Measurements from ENCODE around the gene KRTAP25-1.

The KRTAP25-1 gene

DNA sequence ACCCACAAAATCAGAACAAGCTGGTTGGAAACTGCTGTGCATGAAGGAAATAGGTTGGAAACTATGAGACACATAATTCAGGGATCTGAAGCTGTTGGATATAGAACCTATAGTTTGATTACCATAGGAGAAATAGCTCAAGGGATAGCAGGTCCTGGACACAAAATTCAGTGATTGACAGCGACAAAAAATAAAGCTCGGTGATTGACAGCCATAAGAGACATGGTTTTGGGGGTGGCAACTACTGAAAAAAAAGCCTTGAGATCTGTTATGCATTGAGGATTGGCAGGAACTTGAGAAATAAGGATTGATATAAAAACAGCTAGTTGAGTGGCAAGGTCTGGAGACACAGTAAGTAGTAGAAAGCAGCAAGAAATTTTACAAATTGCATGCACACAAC, at the start of gene KRTAP25-1:
KRTAP25-1 (minus strand) TSS at position 300 of the 400 bp plus-strand sequence; CDS start at position 276, 24 bp downstream.
- DNase-seq (ENCODE audit: low read depth in 2 of 3, low spot score in 2 of 3): no peak

- no peak for DNase-seq (ENCODE audit: low read depth in 2 of 3, low spot score in 2 of 3)
Measured at GRCh38 chr21:30338717-30339116, 49.4 kb upstream of the KRTAP25-1 start.

GRCh38 chr21:30337772-30338171, 48.5 kb upstream of the KRTAP25-1 start:
- DNase-seq (ENCODE audit: low read depth in 2 of 3, low spot score in 2 of 3): no peak

GRCh38 chr21:30337276-30337744, 48.0 kb upstream of the KRTAP25-1 start, which contains the start of gene KRTAP27-1:
TSS of gene KRTAP27-1 (minus strand) at chr21:30337694. CDS start at chr21:30337668, 26 bp downstream.
- DNase-seq (ENCODE audit: low read depth in 2 of 3, low spot score in 2 of 3): no peak

- DNase-seq (ENCODE audit: low read depth in 2 of 3, low spot score in 2 of 3): no peak
Measured at GRCh38 chr21:30336596-30336995, 47.3 kb upstream of the KRTAP25-1 start.

DNA sequence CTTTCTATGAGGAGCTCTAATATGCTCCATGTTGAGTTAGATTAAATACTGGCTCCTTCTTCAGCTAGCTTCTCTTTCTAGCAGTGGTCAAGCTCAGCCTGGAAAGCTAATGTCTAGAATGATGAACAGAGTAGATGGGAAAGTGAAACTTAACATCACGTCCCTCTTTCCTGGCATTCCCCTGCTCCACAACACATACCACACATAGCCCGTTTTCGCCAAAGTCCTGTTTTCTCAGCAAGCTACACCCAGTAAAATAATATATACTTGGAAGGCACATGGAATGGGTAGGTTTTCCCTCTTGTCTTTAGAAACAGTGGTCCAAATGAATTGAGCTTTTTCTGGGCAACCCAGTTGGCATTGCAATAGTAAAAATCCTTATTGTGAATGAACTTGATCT, 44.4 kb upstream of the KRTAP25-1 start:
- no peak for DNase-seq (ENCODE audit: low read depth in 2 of 3, low spot score in 2 of 3)

DNA sequence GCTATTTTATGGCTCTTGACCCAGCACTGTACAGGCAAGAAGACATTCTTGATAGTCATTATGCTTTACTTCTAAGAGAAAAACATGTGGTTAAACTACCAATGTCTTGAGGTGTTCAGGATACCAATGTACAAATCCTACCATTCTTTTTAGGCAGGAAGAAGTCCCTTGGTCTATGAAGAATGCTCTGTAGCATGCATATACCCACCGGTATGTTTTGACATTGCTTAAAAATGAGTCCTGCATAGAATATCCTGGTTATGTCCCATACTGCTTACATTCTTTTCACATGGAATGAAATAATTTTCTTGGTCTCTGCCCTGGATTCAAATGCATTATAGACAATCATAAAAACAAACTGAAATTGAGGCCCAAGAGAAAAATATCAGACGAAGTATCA, 43.4 kb upstream of the KRTAP25-1 start:
- DNase-seq (ENCODE audit: low read depth in 2 of 3, low spot score in 2 of 3): no peak

- no peak for DNase-seq (ENCODE audit: low read depth in 2 of 3, low spot score in 2 of 3)
Measured at GRCh38 chr21:30329203-30329875, 40.0 kb upstream of the KRTAP25-1 start.

- DNase-seq (ENCODE audit: low read depth in 2 of 3, low spot score in 2 of 3): no peak
Measured at GRCh38 chr21:30326390-30326789, 37.1 kb upstream of the KRTAP25-1 start.

GRCh38 chr21:30320215-30320614, 30.9 kb upstream of the KRTAP25-1 start, which contains the start of gene KRTAP26-1:
TSS of gene KRTAP26-1 (minus strand) at chr21:30320315. CDS start at chr21:30320035, 280 bp downstream.
- no peak for DNase-seq (ENCODE audit: low read depth in 2 of 3, low spot score in 2 of 3)

- DNase-seq (ENCODE audit: low read depth in 2 of 3, low spot score in 2 of 3): no peak
Measured at GRCh38 chr21:30315701-30316100, 26.4 kb upstream of the KRTAP25-1 start.

- no peak for DNase-seq (ENCODE audit: low read depth in 2 of 3, low spot score in 2 of 3)
Measured at GRCh38 chr21:30306884-30307283, 17.6 kb upstream of the KRTAP25-1 start.

GRCh38 chr21:30305136-30305535, 15.8 kb upstream of the KRTAP25-1 start:
- no peak for DNase-seq (ENCODE audit: low read depth in 2 of 3, low spot score in 2 of 3)

GRCh38 chr21:30282850-30283249, 6.5 kb downstream of the KRTAP25-1 start, which contains the start of gene KRTAP24-1:
TSS of gene KRTAP24-1 (minus strand) at chr21:30282950. CDS start at chr21:30282932, 18 bp downstream.
- DNase-seq (ENCODE audit: low read depth in 2 of 3, low spot score in 2 of 3): no peak

- DNase-seq (ENCODE audit: low read depth in 2 of 3, low spot score in 2 of 3): no peak
Measured at GRCh38 chr21:30271611-30272010, 17.7 kb downstream of the KRTAP25-1 start.

DNA sequence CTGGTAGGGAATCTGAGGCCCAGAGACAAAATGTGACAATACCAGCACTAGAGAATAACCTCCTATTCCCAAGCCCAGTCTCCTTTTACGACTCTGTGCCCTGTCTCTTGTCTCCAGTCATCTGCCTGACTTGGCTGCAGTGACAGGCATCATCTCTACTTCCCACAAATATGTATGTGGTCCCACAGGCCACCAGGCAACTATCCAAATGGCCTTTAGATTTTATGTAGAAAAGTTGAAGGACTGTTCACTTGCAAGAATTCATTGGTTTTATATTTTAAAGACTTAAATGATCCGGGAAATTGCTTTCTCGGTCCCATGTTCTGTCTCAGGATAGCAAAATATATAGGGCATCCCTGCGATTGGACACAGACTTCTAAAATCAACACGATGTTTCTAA, 18.2 kb downstream of the KRTAP25-1 start:
- DNase-seq (ENCODE audit: low read depth in 2 of 3, low spot score in 2 of 3): no peak

- DNase-seq (ENCODE audit: low read depth in 2 of 3, low spot score in 2 of 3): no peak
Measured at GRCh38 chr21:30269803-30270530, 19.3 kb downstream of the KRTAP25-1 start.

DNA sequence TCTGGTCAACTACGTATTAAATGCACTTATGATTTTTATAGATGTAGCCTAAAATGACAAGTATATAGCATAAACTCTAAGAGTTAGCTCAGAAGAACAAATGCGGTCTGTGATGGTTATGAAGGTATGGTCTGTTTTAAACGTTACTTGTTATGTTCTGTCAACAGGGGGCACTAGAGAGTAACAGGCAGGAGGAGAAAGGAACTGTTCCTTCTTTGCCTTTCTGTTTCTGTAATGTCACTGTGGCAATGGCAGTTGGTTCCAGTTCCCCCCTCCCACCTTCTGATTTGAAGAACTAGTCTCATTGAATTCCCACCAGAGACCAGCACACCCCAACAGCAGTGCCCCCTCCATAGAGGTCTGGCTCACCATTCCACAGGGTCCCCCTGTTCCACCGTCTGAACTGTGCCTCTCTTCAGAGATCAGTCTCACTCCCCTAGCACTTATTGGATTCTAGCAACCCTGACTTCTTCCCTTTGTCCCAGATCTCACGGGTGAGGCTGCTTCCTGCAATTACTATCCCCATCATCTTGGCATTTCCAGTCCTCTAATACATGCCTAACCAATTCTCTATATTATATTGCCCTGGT, 20.6 kb downstream of the KRTAP25-1 start:
- DNase-seq (ENCODE audit: low read depth in 2 of 3, low spot score in 2 of 3): no peak

GRCh38 chr21:30257773-30258172, 31.5 kb downstream of the KRTAP25-1 start:
- DNase-seq (ENCODE audit: low read depth in 2 of 3, low spot score in 2 of 3): no peak

- no peak for DNase-seq (ENCODE audit: low read depth in 2 of 3, low spot score in 2 of 3)
Measured at GRCh38 chr21:30256100-30256499, 33.2 kb downstream of the KRTAP25-1 start.

- no peak for DNase-seq (ENCODE audit: low read depth in 2 of 3, low spot score in 2 of 3)
Measured at GRCh38 chr21:30255679-30256078, 33.6 kb downstream of the KRTAP25-1 start.

GRCh38 chr21:30251781-30252180, 37.5 kb downstream of the KRTAP25-1 start:
- no peak for DNase-seq (ENCODE audit: low read depth in 2 of 3, low spot score in 2 of 3)
